BJ (cell line): ENCODE results near the gene ATAD3B. TPM values are rescaled to one million over a fixed set of nuclear protein-coding genes. Genes with fewer than 3 reads are reported as not detected.
"Not testable (repeated sequence)": the region's sequence is repeated elsewhere in the genome, so short reads cannot be mapped to it uniquely, and the experiment has no call there.

Experiments
- CTCF ChIA-PET: fragments of 350-600 bp; formaldehyde crosslinking; extraction: SDS; loops from one replicate; lab custom pipeline; 2021; ENCODE audit warnings: antibody characterized with exemption, inconsistent platforms; lab: Yijun Ruan, JAX
- POLR2A ChIA-PET: fragments of 300-600 bp; sonication (Branson Sonifier 250); formaldehyde crosslinking; extraction: SDS; loops from one replicate; lab custom pipeline; 2021; ENCODE audit warnings: antibody characterized with exemption; lab: Charles Lee
- DNase-seq: peaks from one replicate; pipeline ENCODE4 v3.0.0-alpha.2; 2011; ENCODE audit warnings: low read depth
- H3K27me3 ChIP-seq: 2 replicates; pipeline ENCODE4 v1.6.0; 2011; ENCODE audit warnings: low read length; ENCODE audit not compliant: control insufficient read depth, insufficient read depth
- H3K36me3 ChIP-seq: 2 replicates; pipeline ENCODE4 v1.5.1; 2011; ENCODE audit warnings: low read length; ENCODE audit not compliant: control insufficient read depth, insufficient read depth
- H3K4me3 ChIP-seq: 2 replicates; pipeline ENCODE4 v1.5.1; 2011; ENCODE audit warnings: low read depth, mild to moderate bottlenecking, control low read depth, low read length
- polyA plus RNA-seq: library from polyadenylated mRNA; depleted of rRNA; stranded (reverse); fragments of >200 nt; gene quantifications from 2 replicates; pipeline ENCODE4 v1.2.3, GENCODE V29; 2011
- TF ChIP-seq, protein P1 (sequence below): IDR thresholded peaks from 2 replicates; pipeline ENCODE4 v1.5.1; 2011; ENCODE audit warnings: low read depth, mild to moderate bottlenecking, control low read depth, inconsistent platforms, low read length, moderate library complexity; ENCODE audit not compliant: insufficient read depth

The ATAD3B gene
- polyA plus RNA-seq, 1 experiment = 12.5 TPM

DNA sequence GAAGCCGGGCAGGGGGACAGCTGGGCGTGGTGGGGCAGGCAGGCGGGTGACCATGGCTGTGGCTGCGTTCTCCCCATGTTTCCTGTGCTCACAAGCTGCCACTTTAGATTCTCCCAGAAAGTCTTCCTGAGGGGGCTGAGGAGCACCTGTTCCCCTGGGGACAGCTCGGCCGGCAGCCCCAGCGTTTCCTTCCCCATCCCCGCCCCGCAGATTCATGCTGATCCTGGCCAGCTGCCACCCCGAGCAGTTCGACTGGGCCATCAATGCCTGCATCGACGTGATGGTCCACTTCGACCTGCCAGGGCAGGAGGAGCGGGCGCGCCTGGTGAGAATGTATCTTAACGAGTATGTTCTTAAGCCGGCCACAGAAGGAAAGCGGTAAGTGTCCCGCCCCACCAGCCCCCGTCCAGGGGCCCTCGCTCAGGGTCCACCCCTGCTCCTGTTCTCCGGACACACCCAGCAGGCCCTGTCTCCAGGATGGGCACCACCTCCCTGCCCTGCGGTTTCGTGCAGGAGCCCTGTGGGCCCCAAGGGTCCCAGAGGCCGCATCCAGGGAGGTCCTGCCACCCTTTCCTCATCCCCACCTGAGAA lies 10.9 kb upstream of the ATAD3B start:
- CTCF ChIA-PET = no interaction called here

DNA sequence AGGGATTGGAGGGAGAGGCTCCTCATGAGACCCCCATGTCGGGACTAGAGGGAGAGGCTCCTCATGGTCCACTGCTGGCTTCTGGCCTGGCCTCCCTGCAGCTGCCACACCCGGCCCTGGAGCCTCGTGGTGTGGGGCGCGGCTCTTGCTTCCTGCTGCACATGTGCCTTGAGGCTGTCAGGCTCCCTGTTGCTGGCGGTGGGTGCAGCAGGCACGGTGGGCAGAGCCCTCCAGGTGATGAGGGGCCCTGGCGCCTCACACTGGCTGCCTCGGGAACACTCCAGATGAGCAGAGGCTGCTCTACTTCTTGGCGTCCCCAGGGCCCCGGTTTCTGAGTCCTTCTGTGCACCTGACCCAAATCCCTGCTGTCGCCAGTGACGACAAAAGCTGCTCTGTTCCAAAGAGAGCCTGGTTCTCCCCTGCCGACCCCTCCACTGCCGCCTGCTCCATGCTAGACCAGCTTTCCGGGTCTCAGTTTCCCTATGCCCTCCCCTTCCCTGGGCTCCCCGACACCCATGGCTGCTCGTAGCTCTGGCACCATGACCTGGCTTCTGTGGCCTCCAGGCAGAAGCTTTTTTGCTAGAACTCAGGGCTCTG lies 9.7 kb upstream of the ATAD3B start:
- Histone ChIP-seq H3K4me3 (no peak overlapping the region), H3K27me3 (no peaks in the 10 kb centered on the region), H3K36me3 (no peaks in the 10 kb centered on the region)
- POLR2A ChIA-PET = no interaction called here
- no peak for DNase-seq
- TF ChIP-seq, protein P1, sequence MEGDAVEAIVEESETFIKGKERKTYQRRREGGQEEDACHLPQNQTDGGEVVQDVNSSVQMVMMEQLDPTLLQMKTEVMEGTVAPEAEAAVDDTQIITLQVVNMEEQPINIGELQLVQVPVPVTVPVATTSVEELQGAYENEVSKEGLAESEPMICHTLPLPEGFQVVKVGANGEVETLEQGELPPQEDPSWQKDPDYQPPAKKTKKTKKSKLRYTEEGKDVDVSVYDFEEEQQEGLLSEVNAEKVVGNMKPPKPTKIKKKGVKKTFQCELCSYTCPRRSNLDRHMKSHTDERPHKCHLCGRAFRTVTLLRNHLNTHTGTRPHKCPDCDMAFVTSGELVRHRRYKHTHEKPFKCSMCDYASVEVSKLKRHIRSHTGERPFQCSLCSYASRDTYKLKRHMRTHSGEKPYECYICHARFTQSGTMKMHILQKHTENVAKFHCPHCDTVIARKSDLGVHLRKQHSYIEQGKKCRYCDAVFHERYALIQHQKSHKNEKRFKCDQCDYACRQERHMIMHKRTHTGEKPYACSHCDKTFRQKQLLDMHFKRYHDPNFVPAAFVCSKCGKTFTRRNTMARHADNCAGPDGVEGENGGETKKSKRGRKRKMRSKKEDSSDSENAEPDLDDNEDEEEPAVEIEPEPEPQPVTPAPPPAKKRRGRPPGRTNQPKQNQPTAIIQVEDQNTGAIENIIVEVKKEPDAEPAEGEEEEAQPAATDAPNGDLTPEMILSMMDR = no peak
- CTCF ChIA-PET = no interaction called here

More for the DNA sequence above, 10.9 kb upstream of the ATAD3B start:
- no peak for DNase-seq
- H3K36me3 ChIP-seq = no peaks in the 10 kb centered on the region
- TF ChIP-seq, protein P1 = no peak
- POLR2A ChIA-PET = no interaction called here
- H3K4me3 ChIP-seq = no peak overlapping the region
- no peaks in the 10 kb centered on the region for H3K27me3 ChIP-seq

DNA sequence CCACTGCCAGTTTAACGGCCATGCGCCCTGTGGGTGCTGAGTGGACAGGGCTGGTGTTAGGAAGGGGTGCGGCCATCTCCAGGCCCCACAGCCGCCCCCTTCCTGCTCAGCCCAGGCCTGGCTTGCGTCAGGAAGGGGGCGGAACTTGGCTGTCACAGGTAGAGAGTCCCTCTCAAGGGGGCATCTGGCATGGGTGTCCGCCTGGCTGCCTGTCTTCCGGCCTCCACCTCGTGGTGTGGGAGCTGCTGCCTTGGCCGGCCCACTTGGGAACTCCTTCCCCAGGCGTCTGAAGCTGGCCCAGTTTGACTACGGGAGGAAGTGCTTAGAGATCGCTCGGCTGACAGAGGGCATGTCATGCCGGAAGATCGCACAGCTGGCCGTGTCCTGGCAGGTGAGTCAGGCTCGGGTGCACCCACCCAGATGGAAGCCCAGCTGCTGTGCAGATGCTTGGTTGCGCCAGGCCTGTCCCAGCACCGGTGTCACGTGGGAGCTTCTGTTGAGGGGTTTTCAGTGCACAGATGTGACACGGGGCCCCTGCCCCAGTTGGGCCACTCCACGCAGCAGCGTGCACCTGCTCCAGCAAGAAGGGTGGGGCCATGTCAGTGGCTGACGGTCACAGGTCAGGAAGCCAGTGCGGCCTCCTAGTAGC lies 9.1 kb upstream of the ATAD3B start:
- CTCF ChIA-PET = interaction anchor here (0.7 to 2.3 kb wide), 3 partner anchors 21 to 32 kb away, joined by 3 to 13 read pairs (median 3); no protein-coding TSS in a partner anchor
- DNase-seq = peak; percentile 3
- H3K36me3 ChIP-seq = no peaks in the 10 kb centered on the region
- no peaks in the 10 kb centered on the region for H3K27me3 ChIP-seq
- POLR2A ChIA-PET = no interaction called here
- no peak overlapping the region for H3K4me3 ChIP-seq
- TF ChIP-seq, protein P1 = no peak

DNA sequence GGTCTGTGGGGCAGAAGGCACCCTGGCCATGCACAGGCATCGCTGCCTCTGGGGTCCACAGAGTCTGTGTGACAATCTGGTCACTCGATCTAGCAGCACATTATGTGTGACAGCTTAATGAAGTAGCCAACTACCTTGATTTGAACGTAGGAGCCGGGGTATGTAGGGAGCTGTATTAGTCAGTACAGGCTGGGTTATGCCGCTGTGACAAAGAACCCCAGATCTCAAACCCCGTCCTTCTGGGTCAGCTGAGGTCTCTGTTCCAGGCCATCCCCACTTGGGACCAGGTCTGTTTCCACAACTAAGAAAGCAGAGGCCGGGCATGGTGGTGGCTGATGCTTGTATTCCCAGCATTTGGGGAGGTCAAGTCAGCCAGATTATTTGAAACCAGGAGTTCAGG lies 8.3 kb upstream of the ATAD3B start:
- POLR2A ChIA-PET = interaction anchor here (0.6 kb wide), 1 partner anchor 88 kb away, joined by 6 read pairs; the partner anchor contains the start of gene AURKAIP1
- CTCF ChIA-PET = interaction anchor here (0.9 to 2.3 kb wide), 2 partner anchors 22 to 33 kb away, joined by 3 to 13 read pairs; no protein-coding TSS in a partner anchor

DNA sequence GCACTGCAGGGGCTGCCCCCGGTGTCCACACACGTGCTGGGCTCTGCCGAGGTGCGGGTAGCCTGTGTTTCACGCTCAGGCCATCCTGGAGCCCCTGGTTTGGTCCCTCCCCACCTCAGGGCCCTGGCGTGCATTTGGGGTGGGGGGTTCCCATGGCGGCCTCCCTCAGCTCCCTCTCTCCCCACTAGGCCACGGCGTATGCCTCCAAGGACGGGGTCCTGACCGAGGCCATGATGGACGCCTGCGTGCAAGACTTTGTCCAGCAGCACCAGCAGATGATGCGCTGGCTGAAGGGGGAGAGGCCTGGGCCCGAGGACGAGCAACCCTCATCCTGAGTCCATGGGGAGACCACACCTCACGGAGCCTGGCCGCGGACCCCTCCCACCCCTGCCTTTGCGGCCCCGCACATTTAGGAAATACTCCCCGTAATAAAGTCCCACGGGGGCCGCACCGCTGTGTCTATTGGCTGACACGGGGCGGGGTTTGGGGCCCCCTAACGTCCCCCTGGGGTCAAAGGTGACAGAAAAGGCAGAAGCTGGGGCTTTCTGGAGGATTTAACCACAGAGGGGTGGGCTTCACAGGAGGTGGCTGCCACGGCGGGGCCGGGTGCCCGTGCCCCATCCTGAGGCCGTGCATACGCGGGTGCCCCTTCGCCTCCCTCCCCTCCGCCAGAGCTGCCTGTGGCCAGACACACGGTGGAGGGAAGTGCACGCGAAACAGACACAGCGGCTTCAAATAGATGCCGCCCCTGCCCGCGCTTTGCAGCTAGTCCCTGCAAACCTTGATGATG lies 3.2 kb upstream of the ATAD3B start:
- POLR2A ChIA-PET, DNase-seq, H3K27me3 ChIP-seq, H3K4me3 ChIP-seq, CTCF ChIA-PET, H3K36me3 ChIP-seq: not testable (repeated sequence)

More for the DNA sequence above, 8.3 kb upstream of the ATAD3B start:
- TF ChIP-seq, protein P1 = no peak
- Histone ChIP-seq H3K36me3 (no peaks in the 10 kb centered on the region), H3K27me3 (no peaks in the 10 kb centered on the region), H3K4me3 (no peak overlapping the region)
- no peak for DNase-seq
